D721Med (cell line): ENCODE results near the gene GRK5.

ENCODE experiments used
- DNase-seq: peaks from one replicate; pipeline ENCODE4 v3.0.0; 2011; ENCODE audit warnings: low spot score; ENCODE audit not compliant: insufficient read length
- FAIRE-seq: peaks from 2 replicates; lab custom pipeline; 2011; peaks lifted over from hg19 to GRCh38; lab: Jason Lieb, UNC
- TF ChIP-seq, protein P1 (sequence below): IDR thresholded peaks from 2 replicates; pipeline ENCODE4 v1.5.1; 2012; ENCODE audit warnings: mild to moderate bottlenecking, control low read depth; ENCODE audit not compliant: insufficient read depth; ENCODE audit errors: missing control alignments

Gene GRK5

GRCh38 chr10:119207713-119208552 lies 562 bp downstream of the GRK5 start:
- no peak for DNase-seq
- TF ChIP-seq, protein P1, sequence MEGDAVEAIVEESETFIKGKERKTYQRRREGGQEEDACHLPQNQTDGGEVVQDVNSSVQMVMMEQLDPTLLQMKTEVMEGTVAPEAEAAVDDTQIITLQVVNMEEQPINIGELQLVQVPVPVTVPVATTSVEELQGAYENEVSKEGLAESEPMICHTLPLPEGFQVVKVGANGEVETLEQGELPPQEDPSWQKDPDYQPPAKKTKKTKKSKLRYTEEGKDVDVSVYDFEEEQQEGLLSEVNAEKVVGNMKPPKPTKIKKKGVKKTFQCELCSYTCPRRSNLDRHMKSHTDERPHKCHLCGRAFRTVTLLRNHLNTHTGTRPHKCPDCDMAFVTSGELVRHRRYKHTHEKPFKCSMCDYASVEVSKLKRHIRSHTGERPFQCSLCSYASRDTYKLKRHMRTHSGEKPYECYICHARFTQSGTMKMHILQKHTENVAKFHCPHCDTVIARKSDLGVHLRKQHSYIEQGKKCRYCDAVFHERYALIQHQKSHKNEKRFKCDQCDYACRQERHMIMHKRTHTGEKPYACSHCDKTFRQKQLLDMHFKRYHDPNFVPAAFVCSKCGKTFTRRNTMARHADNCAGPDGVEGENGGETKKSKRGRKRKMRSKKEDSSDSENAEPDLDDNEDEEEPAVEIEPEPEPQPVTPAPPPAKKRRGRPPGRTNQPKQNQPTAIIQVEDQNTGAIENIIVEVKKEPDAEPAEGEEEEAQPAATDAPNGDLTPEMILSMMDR: no peak
- no peak for FAIRE-seq

DNA sequence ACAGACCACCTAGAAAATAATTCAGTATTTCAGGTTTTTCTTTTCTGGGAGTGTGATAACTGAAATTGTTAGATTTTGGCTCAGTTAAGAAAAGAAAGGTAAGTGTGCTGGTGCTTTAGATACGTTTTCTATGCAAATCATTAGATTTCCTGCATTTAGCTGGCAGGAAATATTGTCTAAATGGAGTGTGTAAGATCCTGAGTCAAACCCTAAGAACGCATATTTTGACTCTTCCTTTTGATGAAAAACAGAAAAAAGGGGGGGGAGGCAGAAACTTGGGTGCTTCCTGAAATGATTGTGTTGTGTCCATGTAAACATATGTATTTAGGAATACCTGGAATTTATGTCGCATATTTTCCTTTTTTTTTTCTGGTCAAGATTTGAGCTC lies 1.2 kb downstream of the GRK5 start:
- DNase-seq (no peak), FAIRE-seq (no peak)
- TF ChIP-seq, protein P1: no peak

- DNase-seq (no peak), FAIRE-seq (no peak)
Measured at GRCh38 chr10:119209035-119209735, 1.8 kb downstream of the GRK5 start.

DNA sequence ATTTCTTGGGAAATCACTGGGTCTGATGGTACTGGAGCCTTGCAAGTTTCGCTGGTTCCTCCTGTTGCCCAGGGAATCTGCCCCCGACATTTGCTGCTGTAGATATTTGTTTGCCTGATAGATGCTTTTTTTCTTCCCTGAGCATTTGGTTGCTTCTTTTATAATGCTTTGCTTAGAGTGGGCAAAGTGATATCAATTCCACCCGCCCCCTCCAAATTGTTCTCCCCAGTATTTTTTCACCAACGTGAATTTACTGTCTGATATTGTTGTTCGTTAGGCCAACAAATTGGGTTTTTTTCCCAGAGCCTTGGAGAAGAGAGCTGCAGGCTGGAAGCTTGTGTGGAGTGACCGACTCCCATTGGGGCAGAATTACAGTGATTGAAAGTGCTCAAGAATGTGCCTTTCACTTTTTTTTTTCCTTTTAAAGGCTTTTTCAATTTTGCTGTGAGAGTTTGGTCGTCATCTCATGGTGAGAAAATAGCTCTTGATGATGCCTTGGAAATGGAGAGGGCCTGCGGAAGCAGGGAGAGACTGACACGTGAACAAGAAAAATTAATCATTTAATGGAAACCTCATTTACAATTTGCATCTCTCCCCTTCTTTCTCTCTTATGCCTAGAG lies 2.5 kb downstream of the GRK5 start:
- TF ChIP-seq, protein P1: no peak
- FAIRE-seq (no peak), DNase-seq (no peak)

More at GRCh38 chr10:119209035-119209735, 1.8 kb downstream of the GRK5 start:
- TF ChIP-seq, protein P1: peak; percentile 78

DNA sequence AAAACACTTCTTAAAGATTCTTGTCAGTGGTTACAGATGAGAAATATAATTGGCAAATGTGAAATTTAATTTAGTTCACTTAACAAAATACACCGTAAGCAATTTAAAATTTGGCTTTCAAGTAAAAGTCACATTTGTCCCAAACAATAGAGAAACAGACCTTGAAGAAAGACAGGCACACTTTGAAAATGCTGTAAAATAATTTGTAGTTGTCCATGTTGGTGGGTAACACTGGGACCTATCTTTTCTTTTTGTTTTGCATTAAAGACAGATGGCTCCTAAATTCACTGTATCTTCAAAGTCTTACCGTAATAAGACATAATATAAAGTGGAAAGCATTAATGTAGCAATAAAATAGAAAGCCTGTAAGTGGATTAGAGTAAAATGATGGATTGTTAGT lies 3.3 kb downstream of the GRK5 start:
- TF ChIP-seq, protein P1: no peak
- no peak for FAIRE-seq
- DNase-seq: no peak

- DNase-seq (no peak), FAIRE-seq (no peak)
- TF ChIP-seq, protein P1: no peak
Measured at GRCh38 chr10:119211176-119211575, 3.8 kb downstream of the GRK5 start.
